Keratinocyte (primary cell): Measurements from ENCODE around the gene TPO. TPM values are rescaled to one million over a fixed set of nuclear protein-coding genes. Genes with fewer than 3 reads are reported as not detected.
"Not testable (repeated sequence)": the region's sequence is repeated elsewhere in the genome, so short reads cannot be mapped to it uniquely, and the experiment has no call there.

ENCODE experiments used
- DNase-seq: peaks from one replicate; pipeline ENCODE4 v3.0.0-alpha.2; 2011; ENCODE audit warnings: low read depth, missing footprints, low spot score
- FAIRE-seq: peaks from 2 replicates; lab custom pipeline; 2011; peaks lifted over from hg19 to GRCh38; lab: Jason Lieb, UNC
- H2AFZ ChIP-seq: 2 replicates; pipeline ENCODE4 v1.6.0; 2012; ENCODE audit warnings: low read length, control low read depth, inconsistent platforms; ENCODE audit not compliant: control insufficient read depth
- H3K27ac ChIP-seq: 2 replicates; pipeline ENCODE4 v1.5.1; 2011; ENCODE audit warnings: low read length; ENCODE audit not compliant: control insufficient read depth, insufficient read depth
- H3K27me3 ChIP-seq: 3 replicates; pipeline ENCODE4 v1.6.0; 2011; ENCODE audit warnings: low read length; ENCODE audit not compliant: control insufficient read depth, insufficient read depth; ENCODE audit errors: extremely low read depth
- H3K36me3 ChIP-seq, 2 experiments: 2 replicates in 1 of 2; 3 replicates in 1 of 2; pipeline ENCODE4 v1.5.1; 2011; ENCODE audit warnings: low read length in 2 of 2, mild to moderate bottlenecking in 1 of 2; ENCODE audit not compliant: control insufficient read depth in 2 of 2, insufficient read depth in 2 of 2; ENCODE audit errors: extremely low read depth in 1 of 2
- H3K4me1 ChIP-seq: 3 replicates; pipeline ENCODE4 v1.5.1; 2011; ENCODE audit warnings: low read length; ENCODE audit not compliant: control insufficient read depth, insufficient read depth; ENCODE audit errors: extremely low read depth
- H3K4me2 ChIP-seq: 3 replicates; pipeline ENCODE4 v1.6.0; 2011; ENCODE audit warnings: low read depth, low read length; ENCODE audit not compliant: control insufficient read depth, insufficient read depth; ENCODE audit errors: extremely low read depth
- H3K4me3 ChIP-seq, 3 experiments: fragments of 200-600 bp in 1 of 3; sonication (generic) in 1 of 3; 2 replicates in 2 of 3; 3 replicates in 1 of 3; pipeline ENCODE4 v1.5.1; 2011 to 2016; ENCODE audit warnings: low read length in 3 of 3, mild to moderate bottlenecking in 3 of 3, control low read depth in 2 of 3, inconsistent platforms in 1 of 3, low read depth in 1 of 3, mixed read lengths in 1 of 3, mixed run types in 1 of 3, moderate library complexity in 1 of 3; ENCODE audit not compliant: control insufficient read depth in 2 of 3, insufficient read depth in 2 of 3; ENCODE audit errors: extremely low read depth in 1 of 3
- H3K79me2 ChIP-seq: 2 replicates; pipeline ENCODE4 v1.6.0; 2012; ENCODE audit warnings: low read length; ENCODE audit not compliant: control insufficient read depth, insufficient read depth
- H3K9ac ChIP-seq: 3 replicates; pipeline ENCODE4 v1.6.0; 2011; ENCODE audit warnings: low read length; ENCODE audit not compliant: control insufficient read depth, insufficient read depth; ENCODE audit errors: extremely low read depth
- H3K9me1 ChIP-seq: 3 replicates; pipeline ENCODE4 v1.6.0; 2011; ENCODE audit warnings: low read length; ENCODE audit not compliant: control insufficient read depth, insufficient read depth; ENCODE audit errors: extremely low read depth
- H3K9me3 ChIP-seq: 2 replicates; pipeline ENCODE4 v1.5.1; 2012; ENCODE audit warnings: low read depth, low read length; ENCODE audit not compliant: control insufficient read depth
- H4K20me1 ChIP-seq: 3 replicates; pipeline ENCODE4 v1.6.0; 2011; ENCODE audit warnings: low read length; ENCODE audit not compliant: control insufficient read depth, insufficient read depth; ENCODE audit errors: extremely low read depth
- CTCF ChIP-seq, 3 experiments: IDR thresholded peaks in 1 of 3; conservative IDR thresholded peaks in 1 of 3; optimal IDR thresholded peaks in 1 of 3; 2 replicates in 2 of 3; 3 replicates in 1 of 3; pipeline versions ENCODE3 to v1.5.1; 2011; ENCODE audit warnings: low read length in 3 of 3, mild to moderate bottlenecking in 3 of 3, moderate library complexity in 2 of 3, control low read depth in 1 of 3, inconsistent platforms in 1 of 3; ENCODE audit not compliant: insufficient read depth in 2 of 3; ENCODE audit errors: extremely low read depth in 1 of 3
- EZH2 ChIP-seq: IDR thresholded peaks from one replicate; pipeline ENCODE4 v1.6.1; 2012; ENCODE audit warnings: inconsistent platforms, mild to moderate bottlenecking, low read length, moderate library complexity
- dilution Hi-C: fragments of 300-500 bp; cut with MboI; formaldehyde crosslinking; loops from one replicate; pipeline ENCODE4 v1.7.0; 2020; ENCODE audit warnings: low sequenced_read_pairs; ENCODE audit not compliant: extremely low pct_ligation_motif_present
- polyA plus RNA-seq, 5 experiments: library from polyadenylated mRNA; depleted of rRNA in 3 of 5; stranded (reverse) in 3 of 5; stranded (forward) in 1 of 5; unstranded in 1 of 5; fragments of >200 nt; gene quantifications; 1 replicate in 1 of 5; 2 replicates in 3 of 5; 3 replicates in 1 of 5; pipeline versions ENCODE4 v1.2.1 to v1.2.3, GENCODE V29; 2011 to 2012; ENCODE audit warnings: missing spikeins in 2 of 5, low read depth in 1 of 5, low replicate concordance in 1 of 5

The TPO gene
- polyA plus RNA-seq, 1 donor (not counting 4 experiments of a cell fraction or from before 2014, with no cell fraction given): 0.07 TPM

- Histone ChIP-seq H2AFZ (no peak overlapping the region), H3K79me2 (no peaks in the 10 kb centered on the region), H3K9me3 (peaks cover 4% of the 10 kb centered on the region), H3K4me2 (no peak overlapping the region), H3K9ac (no peak overlapping the region), H3K36me3 (no peaks in the 10 kb centered on the region), H3K9me1 (no peaks in the 10 kb centered on the region), H3K4me1 (no peaks in the 10 kb centered on the region), H3K27ac (no peak overlapping the region), H3K4me3 (no peak overlapping the region), H4K20me1 (no peaks in the 10 kb centered on the region), H3K27me3 (no peaks in the 10 kb centered on the region)
- FAIRE-seq (no peak), DNase-seq (no peak)
- TF ChIP-seq EZH2: no peak
- TF ChIP-seq CTCF (optimal IDR thresholded peaks at IDR 0.05 in 1 of 3, IDR thresholded peaks at IDR 0.05 in 1 of 3, conservative IDR thresholded peaks at IDR 0.05 in 1 of 3; ENCODE audit: extremely low read depth in 1 of 3, insufficient read depth in 2 of 3, low read length in 3 of 3): no peak
- dilution Hi-C loops: no loop called here
Measured at GRCh38 chr2:1491751-1492150, 78.5 kb downstream of the TPO start.

GRCh38 chr2:1492231-1492630 is 79.0 kb downstream of the TPO start:
- H3K9ac ChIP-seq, dilution Hi-C loops: not testable (repeated sequence)

GRCh38 chr2:1492711-1493430 is 79.6 kb downstream of the TPO start:
- H4K20me1 ChIP-seq: no peaks in the 10 kb centered on the region
- H3K9ac ChIP-seq: no peak overlapping the region
- dilution Hi-C loops: no loop called here
- H3K27ac ChIP-seq: no peak overlapping the region
- no peak overlapping the region for H3K4me2 ChIP-seq
- H3K9me3 ChIP-seq: peaks cover 4% of the 10 kb centered on the region
- H3K36me3 ChIP-seq: no peaks in the 10 kb centered on the region
- no peaks in the 10 kb centered on the region for H3K27me3 ChIP-seq
- no peak overlapping the region for H3K4me3 ChIP-seq
- FAIRE-seq (no peak), DNase-seq (no peak)
- H2AFZ ChIP-seq: no peak overlapping the region
- H3K4me1 ChIP-seq: no peaks in the 10 kb centered on the region
- no peaks in the 10 kb centered on the region for H3K9me1 ChIP-seq
- no peaks in the 10 kb centered on the region for H3K79me2 ChIP-seq
- TF ChIP-seq EZH2 (no peak), CTCF (optimal IDR thresholded peaks at IDR 0.05 in 1 of 3, IDR thresholded peaks at IDR 0.05 in 1 of 3, conservative IDR thresholded peaks at IDR 0.05 in 1 of 3; ENCODE audit: extremely low read depth in 1 of 3, insufficient read depth in 2 of 3, low read length in 3 of 3) (no peak)

More at GRCh38 chr2:1492231-1492630, 79.0 kb downstream of the TPO start:
- not testable (repeated sequence) for H3K9me1 ChIP-seq, H3K79me2 ChIP-seq, H4K20me1 ChIP-seq, H3K36me3 ChIP-seq, H3K4me3 ChIP-seq, DNase-seq, H3K4me2 ChIP-seq, H2AFZ ChIP-seq, H3K27ac ChIP-seq, H3K9me3 ChIP-seq, FAIRE-seq, H3K4me1 ChIP-seq, H3K27me3 ChIP-seq
